HG02870 (cell line): ENCODE measurements around the gene ATP10A.

Experiments
- ATAC-seq: cut with Tn5 transposase; IDR thresholded peaks from one replicate; pipeline ENCODE4 v1.9.1; 2021; ENCODE audit warnings: mild to moderate bottlenecking, moderate library complexity; ENCODE audit not compliant: unreplicated experiment

Gene ATP10A

GRCh38 chr15:25743548-25744275 is 119.4 kb downstream of the ATP10A start:
- no peak for ATAC-seq

GRCh38 chr15:25742776-25743547 is 120.2 kb downstream of the ATP10A start:
- no peak for ATAC-seq

- ATAC-seq: no peak
Measured at GRCh38 chr15:25742041-25742730, 120.9 kb downstream of the ATP10A start.

GRCh38 chr15:25741256-25741580 is 121.9 kb downstream of the ATP10A start:
- ATAC-seq: no peak

GRCh38 chr15:25740383-25741255 is 122.5 kb downstream of the ATP10A start:
- ATAC-seq: no peak

- ATAC-seq: peak; percentile 62
Measured at GRCh38 chr15:25739687-25740121, 123.4 kb downstream of the ATP10A start.

GRCh38 chr15:25738171-25738965 is 124.8 kb downstream of the ATP10A start:
- no peak for ATAC-seq

GRCh38 chr15:25737218-25737643 is 125.9 kb downstream of the ATP10A start:
- no peak for ATAC-seq

GRCh38 chr15:25736461-25736860 is 126.7 kb downstream of the ATP10A start:
- no peak for ATAC-seq

GRCh38 chr15:25735550-25736384 is 127.4 kb downstream of the ATP10A start:
- ATAC-seq: no peak

GRCh38 chr15:25734680-25735355 is 128.3 kb downstream of the ATP10A start:
- no peak for ATAC-seq

- ATAC-seq: no peak
Measured at GRCh38 chr15:25733856-25734679, 129.1 kb downstream of the ATP10A start.

GRCh38 chr15:25733036-25733855 is 129.9 kb downstream of the ATP10A start:
- no peak for ATAC-seq

- ATAC-seq: no peak
Measured at GRCh38 chr15:25732191-25732590, 130.9 kb downstream of the ATP10A start.

- no peak for ATAC-seq
Measured at GRCh38 chr15:25731411-25731810, 131.7 kb downstream of the ATP10A start.

GRCh38 chr15:25730918-25731317 is 132.2 kb downstream of the ATP10A start:
- ATAC-seq: no peak

- ATAC-seq: no peak
Measured at GRCh38 chr15:25728816-25729215, 134.3 kb downstream of the ATP10A start.
